Lower leg skin (tissue), 3 donors: Measurements from ENCODE around the gene GPR137B.
"Not testable (repeated sequence)": the region's sequence is repeated elsewhere in the genome, so short reads cannot be mapped to it uniquely, and the experiment has no call there.

Experiments
- CTCF ChIP-seq, 3 donors: fragments of 450-650 bp; IDR thresholded peaks; one replicate each; pipeline ENCODE4 v1.5.1; 2016; ENCODE audit warnings: antibody characterized with exemption in 3 of 3, mild to moderate bottlenecking in 3 of 3, moderate library complexity in 2 of 3
- POLR2A ChIP-seq, 2 donors: fragments of 450-650 bp; IDR thresholded peaks; one replicate each; pipeline ENCODE4 v1.6.1; 2016 to 2017; ENCODE audit warnings: antibody characterized with exemption in 2 of 2, mild to moderate bottlenecking in 1 of 2, moderate library complexity in 1 of 2

GRCh38 chr1:236161755-236162154 is 19.4 kb downstream of the GPR137B start:
- TF ChIP-seq CTCF, POLR2A (IDR thresholded peaks at IDR 0.05): not testable (repeated sequence)
